SK-N-SH (cell line): Measurements from ENCODE around the gene PRRX1. TPM values are rescaled to one million over a fixed set of nuclear protein-coding genes. Genes with fewer than 3 reads are reported as not detected.
A peak's percentile ranks its signal among the peaks of the same experiment; 100 is the strongest.

Experiments
- CTCF ChIA-PET: fragments of 300-600, 350-600 bp; formaldehyde crosslinking; extraction: SDS; loops from one replicate; lab custom pipeline; 2021; lab: Yijun Ruan, JAX
- POLR2A ChIA-PET: fragments of 350-600 bp; sonication (Branson Sonifier 250); formaldehyde crosslinking; extraction: SDS; loops from one replicate; lab custom pipeline; 2020; ENCODE audit warnings: antibody characterized with exemption, inconsistent platforms; lab: Yijun Ruan, JAX
- DNase-seq: peaks from one replicate; pipeline ENCODE4 v3.0.0; 2012
- H2AFZ ChIP-seq: fragments of 200-600 bp; sonication (generic); 2 replicates; pipeline ENCODE4 v1.8.1; 2016; ENCODE audit warnings: antibody characterized with exemption, mild to moderate bottlenecking, low read depth
- H3F3A ChIP-seq: fragments of 200-600 bp; sonication (generic); replicated peaks from 2 replicates; pipeline ENCODE3; 2016; ENCODE audit warnings: antibody characterized with exemption, mild to moderate bottlenecking; ENCODE audit not compliant: insufficient read depth
- H3K27ac ChIP-seq, 2 experiments: fragments of 200-500 bp in 1 of 2; fragments of 200-600 bp in 1 of 2; sonication (Bioruptor generic) in 1 of 2; sonication (generic), shearing (Covaris generic) in 1 of 2; 2 replicates each; pipeline versions ENCODE4 v1.5.1 to v1.6.1; 2014 to 2016; ENCODE audit warnings: low read depth in 2 of 2, inconsistent platforms in 1 of 2, low read length in 1 of 2, mild to moderate bottlenecking in 1 of 2, mixed read lengths in 1 of 2
- H3K27me3 ChIP-seq: fragments of 200-600 bp; sonication (generic), shearing (Covaris generic); 2 replicates; pipeline ENCODE4 v1.6.1; 2016; ENCODE audit warnings: mixed run types; ENCODE audit not compliant: insufficient read depth
- H3K36me3 ChIP-seq, 2 experiments: fragments of 200-500 bp in 1 of 2; fragments of 200-600 bp in 1 of 2; sonication (Bioruptor generic) in 1 of 2; sonication (generic) in 1 of 2; replicated peaks in 1 of 2; 2 replicates each; pipeline versions ENCODE3 to v1.5.1; 2014 to 2016; ENCODE audit warnings: low read length in 1 of 2, mild to moderate bottlenecking in 1 of 2; ENCODE audit not compliant: insufficient read depth in 2 of 2, control insufficient read depth in 1 of 2
- H3K4me1 ChIP-seq, 2 experiments: fragments of 200-500 bp in 1 of 2; fragments of 200-600 bp in 1 of 2; sonication (Bioruptor generic) in 1 of 2; sonication (generic), shearing (Covaris generic) in 1 of 2; 2 replicates each; pipeline versions ENCODE4 v1.5.1 to v1.6.1; 2014 to 2016; ENCODE audit warnings: low read depth in 1 of 2, low read length in 1 of 2, mixed run types in 1 of 2; ENCODE audit not compliant: insufficient read depth in 2 of 2, control insufficient read depth in 1 of 2
- H3K4me2 ChIP-seq: fragments of 200-600 bp; sonication (generic), shearing (Covaris generic); 2 replicates; pipeline ENCODE4 v1.6.1; 2017; ENCODE audit warnings: mixed run types
- H3K4me3 ChIP-seq, 2 experiments: fragments of 200-500 bp in 1 of 2; fragments of 200-600 bp in 1 of 2; sonication (Bioruptor generic) in 1 of 2; sonication (generic), shearing (Covaris generic) in 1 of 2; 2 replicates each; pipeline versions ENCODE4 v1.5.1 to v1.8.1; 2014 to 2016; ENCODE audit warnings: low read depth in 2 of 2, inconsistent platforms in 1 of 2, low read length in 1 of 2, mild to moderate bottlenecking in 1 of 2, mixed read lengths in 1 of 2, moderate library complexity in 1 of 2
- H3K79me2 ChIP-seq: fragments of 200-600 bp; sonication (generic); 2 replicates; pipeline ENCODE4 v1.8.1; 2017; ENCODE audit warnings: mild to moderate bottlenecking; ENCODE audit not compliant: insufficient read depth
- H3K9ac ChIP-seq: fragments of 200-600 bp; sonication (generic); 2 replicates; pipeline ENCODE4 v1.6.1; 2017; ENCODE audit warnings: mixed run types
- H3K9me2 ChIP-seq: fragments of 200-600 bp; sonication (generic); 2 replicates; pipeline ENCODE4 v1.6.1; 2017; ENCODE audit warnings: mixed run types
- H3K9me3 ChIP-seq: fragments of 200-600 bp; sonication (generic); 2 replicates; pipeline ENCODE4 v1.6.1; 2017; ENCODE audit warnings: mixed run types, mild to moderate bottlenecking, moderate library complexity
- H4K20me1 ChIP-seq: fragments of 200-600 bp; sonication (generic); 2 replicates; pipeline ENCODE4 v1.6.1; 2017; ENCODE audit warnings: mild to moderate bottlenecking, mixed run types; ENCODE audit not compliant: insufficient read depth
- CHD2 ChIP-seq: fragments of 150-350 bp; IDR thresholded peaks from 2 replicates; pipeline ENCODE4 v1.6.1; 2018; ENCODE audit warnings: low read length; ENCODE audit not compliant: partially characterized antibody
- EZH2phosphoT487 ChIP-seq: fragments of 200-600 bp; sonication (generic); IDR thresholded peaks from 2 replicates; pipeline ENCODE4 v1.6.1; 2017; ENCODE audit warnings: low read depth, mixed run types, mild to moderate bottlenecking, antibody characterized with exemption, moderate library complexity, borderline replicate concordance
- FOSL2 ChIP-seq: IDR thresholded peaks from 2 replicates; pipeline ENCODE4 v1.4.0; 2012; ENCODE audit warnings: low read depth, mild to moderate bottlenecking, moderate library complexity, borderline replicate concordance
- FOXJ3 ChIP-seq: sonication (generic); formaldehyde crosslinking; IDR thresholded peaks from 2 replicates; pipeline ENCODE4 v1.5.1; 2020; ENCODE audit warnings: mild to moderate bottlenecking, missing genetic modification reagents
- MEF2A ChIP-seq: IDR thresholded peaks from 2 replicates; pipeline ENCODE4 v1.4.0; 2012; ENCODE audit warnings: low read depth, borderline replicate concordance
- NFIC ChIP-seq: IDR thresholded peaks from 2 replicates; pipeline ENCODE4 v1.4.0; 2012; ENCODE audit warnings: borderline replicate concordance
- POLR2AphosphoS5 ChIP-seq: IDR thresholded peaks from 2 replicates; pipeline ENCODE4 v1.6.1; 2012; ENCODE audit warnings: low read depth, low read length
- TAF1 ChIP-seq: IDR thresholded peaks from 2 replicates; pipeline ENCODE4 v1.6.1; 2012; ENCODE audit warnings: low read depth, mild to moderate bottlenecking, low read length, moderate library complexity, borderline replicate concordance
- TCF12 ChIP-seq: IDR thresholded peaks from 2 replicates; pipeline ENCODE4 v1.4.0; 2012
- WGBS: methylation state at CpG from one replicate; pipeline ENCODE4 v1.1.6; 2017; ENCODE audit warnings: low lambda C conversion rate; 5-methylcytosine and 5-hydroxymethylcytosine counted together
- polyA plus RNA-seq, 3 experiments: library from polyadenylated mRNA; depleted of rRNA; stranded (reverse); fragments of >200 nt; gene quantifications; 2 replicates each; pipeline ENCODE4 v1.2.3, GENCODE V29; 2012
- TF ChIP-seq, protein P1 (sequence below): IDR thresholded peaks from 2 replicates; pipeline ENCODE4 v1.4.0; 2012; ENCODE audit warnings: low read depth, borderline replicate concordance
- TF ChIP-seq, protein P2 (sequence below): IDR thresholded peaks from 2 replicates; pipeline ENCODE4 v1.6.1; 2012; ENCODE audit warnings: mild to moderate bottlenecking, low read depth, low read length, moderate library complexity
- TF ChIP-seq, protein P3 (sequence below): fragments of 200-600 bp; sonication (generic); IDR thresholded peaks from 2 replicates; pipeline ENCODE4 v1.6.1; 2017; ENCODE audit warnings: antibody characterized with exemption, mild to moderate bottlenecking, moderate library complexity

PRRX1 gene
- polyA plus RNA-seq, 1 of the 3 experiments (the other 2 are of a cell fraction) = 356 TPM

DNA sequence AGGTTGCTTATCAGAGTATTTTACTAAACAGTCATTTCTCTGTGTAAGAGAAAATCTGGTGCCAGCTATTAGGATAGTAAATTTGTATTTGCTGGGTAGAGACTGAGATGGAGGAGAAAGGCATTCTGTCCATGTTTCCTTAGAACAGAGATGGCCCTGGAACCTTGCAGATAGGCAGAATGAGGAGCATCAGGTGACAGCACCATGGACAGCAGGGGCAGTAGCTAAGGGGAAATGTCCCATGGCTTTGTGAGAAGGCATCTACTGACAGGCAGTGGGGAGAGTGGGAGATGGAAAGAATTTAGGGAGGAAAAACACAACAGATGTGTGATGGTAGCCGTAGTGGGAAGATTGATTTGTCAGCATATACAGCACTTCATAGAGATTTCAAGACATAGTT is 105.0 kb downstream of the PRRX1 start:
- Histone ChIP-seq H3K27ac (no peak overlapping the region), H3K4me1 (peaks cover 0 to 5% of the 10 kb centered on the region in 2 experiments; a peak in 1 of 4 replicates), H3K79me2 (no peaks in the 10 kb centered on the region), H3F3A (no peaks in the 10 kb centered on the region), H3K4me3 (no peak overlapping the region), H2AFZ (no peak overlapping the region), H3K9me3 (no peaks in the 10 kb centered on the region), H3K9ac (no peak overlapping the region), H4K20me1 (no peaks in the 10 kb centered on the region), H3K36me3 (no peaks in the 10 kb centered on the region), H3K27me3 (no peaks in the 10 kb centered on the region), H3K4me2 (no peak overlapping the region), H3K9me2 (no peaks in the 10 kb centered on the region)
- ChIA-PET POLR2A (no interaction called here), CTCF (no interaction called here)
- no peak for DNase-seq
- TF ChIP-seq, protein P1, sequence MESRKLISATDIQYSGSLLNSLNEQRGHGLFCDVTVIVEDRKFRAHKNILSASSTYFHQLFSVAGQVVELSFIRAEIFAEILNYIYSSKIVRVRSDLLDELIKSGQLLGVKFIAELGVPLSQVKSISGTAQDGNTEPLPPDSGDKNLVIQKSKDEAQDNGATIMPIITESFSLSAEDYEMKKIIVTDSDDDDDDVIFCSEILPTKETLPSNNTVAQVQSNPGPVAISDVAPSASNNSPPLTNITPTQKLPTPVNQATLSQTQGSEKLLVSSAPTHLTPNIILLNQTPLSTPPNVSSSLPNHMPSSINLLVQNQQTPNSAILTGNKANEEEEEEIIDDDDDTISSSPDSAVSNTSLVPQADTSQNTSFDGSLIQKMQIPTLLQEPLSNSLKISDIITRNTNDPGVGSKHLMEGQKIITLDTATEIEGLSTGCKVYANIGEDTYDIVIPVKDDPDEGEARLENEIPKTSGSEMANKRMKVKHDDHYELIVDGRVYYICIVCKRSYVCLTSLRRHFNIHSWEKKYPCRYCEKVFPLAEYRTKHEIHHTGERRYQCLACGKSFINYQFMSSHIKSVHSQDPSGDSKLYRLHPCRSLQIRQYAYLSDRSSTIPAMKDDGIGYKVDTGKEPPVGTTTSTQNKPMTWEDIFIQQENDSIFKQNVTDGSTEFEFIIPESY = no peak
- no peak for TF ChIP-seq FOXJ3 (CRISPR knock-in tag)
- TF ChIP-seq POLR2AphosphoS5 = no peak
- TF ChIP-seq, protein P2, sequence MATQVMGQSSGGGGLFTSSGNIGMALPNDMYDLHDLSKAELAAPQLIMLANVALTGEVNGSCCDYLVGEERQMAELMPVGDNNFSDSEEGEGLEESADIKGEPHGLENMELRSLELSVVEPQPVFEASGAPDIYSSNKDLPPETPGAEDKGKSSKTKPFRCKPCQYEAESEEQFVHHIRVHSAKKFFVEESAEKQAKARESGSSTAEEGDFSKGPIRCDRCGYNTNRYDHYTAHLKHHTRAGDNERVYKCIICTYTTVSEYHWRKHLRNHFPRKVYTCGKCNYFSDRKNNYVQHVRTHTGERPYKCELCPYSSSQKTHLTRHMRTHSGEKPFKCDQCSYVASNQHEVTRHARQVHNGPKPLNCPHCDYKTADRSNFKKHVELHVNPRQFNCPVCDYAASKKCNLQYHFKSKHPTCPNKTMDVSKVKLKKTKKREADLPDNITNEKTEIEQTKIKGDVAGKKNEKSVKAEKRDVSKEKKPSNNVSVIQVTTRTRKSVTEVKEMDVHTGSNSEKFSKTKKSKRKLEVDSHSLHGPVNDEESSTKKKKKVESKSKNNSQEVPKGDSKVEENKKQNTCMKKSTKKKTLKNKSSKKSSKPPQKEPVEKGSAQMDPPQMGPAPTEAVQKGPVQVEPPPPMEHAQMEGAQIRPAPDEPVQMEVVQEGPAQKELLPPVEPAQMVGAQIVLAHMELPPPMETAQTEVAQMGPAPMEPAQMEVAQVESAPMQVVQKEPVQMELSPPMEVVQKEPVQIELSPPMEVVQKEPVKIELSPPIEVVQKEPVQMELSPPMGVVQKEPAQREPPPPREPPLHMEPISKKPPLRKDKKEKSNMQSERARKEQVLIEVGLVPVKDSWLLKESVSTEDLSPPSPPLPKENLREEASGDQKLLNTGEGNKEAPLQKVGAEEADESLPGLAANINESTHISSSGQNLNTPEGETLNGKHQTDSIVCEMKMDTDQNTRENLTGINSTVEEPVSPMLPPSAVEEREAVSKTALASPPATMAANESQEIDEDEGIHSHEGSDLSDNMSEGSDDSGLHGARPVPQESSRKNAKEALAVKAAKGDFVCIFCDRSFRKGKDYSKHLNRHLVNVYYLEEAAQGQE = peak; percentile 96
- WGBS = 65% methylated on average over 1 of the region's 1 CpG

DNA sequence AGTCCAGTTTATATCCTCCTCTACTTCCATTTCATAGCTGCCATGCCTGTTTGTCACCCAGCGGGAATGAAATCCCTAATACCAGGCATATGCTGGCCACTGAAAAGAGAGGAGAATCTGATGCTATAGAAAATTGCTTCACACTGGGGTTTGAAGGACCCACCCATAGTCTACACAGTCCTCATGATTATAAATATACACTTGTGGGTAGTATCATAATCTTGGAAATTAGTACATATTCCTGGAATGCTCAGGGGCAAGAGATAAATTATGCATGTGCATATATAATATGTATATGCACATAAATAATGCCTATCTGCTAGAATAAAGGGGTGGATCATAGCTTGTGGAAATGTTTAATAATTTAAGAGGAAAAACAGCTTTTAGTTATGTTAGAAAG is 105.8 kb downstream of the PRRX1 start:
- ChIA-PET POLR2A (no interaction called here), CTCF (no interaction called here)
- Histone ChIP-seq H3K4me2 (no peak overlapping the region), H3K79me2 (no peaks in the 10 kb centered on the region), H2AFZ (no peak overlapping the region), H3K4me1 (peaks cover 0 to 5% of the 10 kb centered on the region in 2 experiments; a peak in 1 of 4 replicates), H3K9me3 (no peaks in the 10 kb centered on the region), H3K36me3 (no peaks in the 10 kb centered on the region), H3K9ac (no peak overlapping the region), H3K9me2 (no peaks in the 10 kb centered on the region), H3K4me3 (no peak overlapping the region), H3K27ac (no peak overlapping the region), H3F3A (no peaks in the 10 kb centered on the region), H4K20me1 (no peaks in the 10 kb centered on the region), H3K27me3 (no peaks in the 10 kb centered on the region)
- no peak for DNase-seq
- WGBS = 47% methylated on average over 1 of the region's 1 CpG
- TF ChIP-seq, protein P3, sequence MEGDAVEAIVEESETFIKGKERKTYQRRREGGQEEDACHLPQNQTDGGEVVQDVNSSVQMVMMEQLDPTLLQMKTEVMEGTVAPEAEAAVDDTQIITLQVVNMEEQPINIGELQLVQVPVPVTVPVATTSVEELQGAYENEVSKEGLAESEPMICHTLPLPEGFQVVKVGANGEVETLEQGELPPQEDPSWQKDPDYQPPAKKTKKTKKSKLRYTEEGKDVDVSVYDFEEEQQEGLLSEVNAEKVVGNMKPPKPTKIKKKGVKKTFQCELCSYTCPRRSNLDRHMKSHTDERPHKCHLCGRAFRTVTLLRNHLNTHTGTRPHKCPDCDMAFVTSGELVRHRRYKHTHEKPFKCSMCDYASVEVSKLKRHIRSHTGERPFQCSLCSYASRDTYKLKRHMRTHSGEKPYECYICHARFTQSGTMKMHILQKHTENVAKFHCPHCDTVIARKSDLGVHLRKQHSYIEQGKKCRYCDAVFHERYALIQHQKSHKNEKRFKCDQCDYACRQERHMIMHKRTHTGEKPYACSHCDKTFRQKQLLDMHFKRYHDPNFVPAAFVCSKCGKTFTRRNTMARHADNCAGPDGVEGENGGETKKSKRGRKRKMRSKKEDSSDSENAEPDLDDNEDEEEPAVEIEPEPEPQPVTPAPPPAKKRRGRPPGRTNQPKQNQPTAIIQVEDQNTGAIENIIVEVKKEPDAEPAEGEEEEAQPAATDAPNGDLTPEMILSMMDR = no peak
- TF ChIP-seq FOSL2 (no peak), TCF12 (no peak), FOXJ3 (CRISPR knock-in tag) (no peak), EZH2phosphoT487 (no peak), MEF2A (no peak), TAF1 (no peak), CHD2 (no peak), NFIC (no peak)
- TF ChIP-seq, protein P1 = no peak
- TF ChIP-seq, protein P2 = no peak
